ENCODE data around the gene LIX1L. TPM values are rescaled to one million over a fixed set of nuclear protein-coding genes. Genes with fewer than 3 reads are reported as not detected.

The LIX1L gene
- total RNA-seq, 2 experiments from 2014 or later, result 11.6 to 26.3 TPM

DNA sequence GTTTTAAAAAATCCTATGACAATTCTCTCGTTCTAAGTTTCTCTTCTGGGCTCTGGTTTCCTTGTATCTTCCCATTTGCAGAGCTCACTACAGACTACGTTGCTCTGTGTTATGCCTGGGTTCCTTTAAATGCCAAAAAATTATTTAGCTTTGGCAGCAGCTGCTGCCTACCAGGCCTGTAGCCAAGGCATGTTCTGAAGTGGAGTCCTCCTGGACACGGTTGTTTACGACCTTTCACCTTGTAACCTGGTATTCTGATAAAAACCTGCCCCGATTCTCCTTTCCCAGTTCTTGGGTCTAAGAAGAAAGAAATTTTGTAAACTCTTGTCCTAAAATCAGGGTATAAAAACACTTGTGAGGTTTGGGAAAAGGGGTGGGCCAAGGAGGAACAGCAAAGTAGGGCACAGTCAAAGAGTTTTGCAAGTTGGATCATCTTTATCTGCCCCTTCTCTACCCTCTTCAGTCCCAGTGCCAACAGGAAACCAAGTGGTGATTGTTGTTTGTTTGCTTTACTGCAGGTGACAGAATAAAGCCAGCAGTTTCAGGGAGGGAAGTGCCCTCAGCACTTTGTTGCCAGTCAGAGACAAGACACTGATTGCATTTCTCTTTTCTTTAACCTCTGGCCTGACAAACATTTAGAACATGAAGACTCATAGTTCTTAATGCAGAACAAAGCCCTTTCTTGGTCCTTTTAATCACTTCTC is 41.7 kb upstream of the LIX1L start:
- POLR2A ChIA-PET, result interaction anchor here (0.5 to 0.6 kb wide), 2 partner anchors 29 to 72 kb away, joined by 3 to 5 read pairs; no protein-coding TSS in a partner anchor
- Histone ChIP-seq H3K4me2 (ENCODE audit: low read length) (peak overlapping the region; percentile 28; the same call in 1 of the 2 replicates), H3K4me3 (ENCODE audit: low read depth, low read length, poor library complexity, severe bottlenecking) (no peak overlapping the region), H3K4me1 (ENCODE audit: insufficient read depth, low read length, poor library complexity, severe bottlenecking) (peaks cover 39% of the 10 kb centered on the region), H3K36me3 (ENCODE audit: insufficient read depth, low read length) (peaks cover 15% of the 10 kb centered on the region), H4K20me1 (ENCODE audit: insufficient read depth, low read length) (no peaks in the 10 kb centered on the region), H3K27ac (ENCODE audit: low read depth, low read length, poor library complexity, severe bottlenecking) (peak overlapping the region; percentile 41), H3K9me3 (ENCODE audit: low read length) (no peaks in the 10 kb centered on the region), H3K79me2 (ENCODE audit: insufficient read depth, low read depth, low read length) (peaks cover 31% of the 10 kb centered on the region; the same call in 1 of the 2 replicates), H2AFZ (ENCODE audit: low read length) (peak overlapping the region; percentile 79; the same call in 1 of the 2 replicates), H3K9me2 (ENCODE audit: insufficient read depth, low read length) (no peaks in the 10 kb centered on the region)
- CTCF ChIA-PET (ENCODE audit: unreplicated experiment), result no interaction called here
- BruUV-seq (replicated peaks), result no TSS peak
- DNase-seq (ENCODE audit: low spot score), result peak; percentile 46
- no peak for TF ChIP-seq EZH2phosphoT487 (IDR thresholded peaks at IDR 0.05; ENCODE audit: borderline replicate concordance, low read depth, low read length)
- TF ChIP-seq, protein P1, sequence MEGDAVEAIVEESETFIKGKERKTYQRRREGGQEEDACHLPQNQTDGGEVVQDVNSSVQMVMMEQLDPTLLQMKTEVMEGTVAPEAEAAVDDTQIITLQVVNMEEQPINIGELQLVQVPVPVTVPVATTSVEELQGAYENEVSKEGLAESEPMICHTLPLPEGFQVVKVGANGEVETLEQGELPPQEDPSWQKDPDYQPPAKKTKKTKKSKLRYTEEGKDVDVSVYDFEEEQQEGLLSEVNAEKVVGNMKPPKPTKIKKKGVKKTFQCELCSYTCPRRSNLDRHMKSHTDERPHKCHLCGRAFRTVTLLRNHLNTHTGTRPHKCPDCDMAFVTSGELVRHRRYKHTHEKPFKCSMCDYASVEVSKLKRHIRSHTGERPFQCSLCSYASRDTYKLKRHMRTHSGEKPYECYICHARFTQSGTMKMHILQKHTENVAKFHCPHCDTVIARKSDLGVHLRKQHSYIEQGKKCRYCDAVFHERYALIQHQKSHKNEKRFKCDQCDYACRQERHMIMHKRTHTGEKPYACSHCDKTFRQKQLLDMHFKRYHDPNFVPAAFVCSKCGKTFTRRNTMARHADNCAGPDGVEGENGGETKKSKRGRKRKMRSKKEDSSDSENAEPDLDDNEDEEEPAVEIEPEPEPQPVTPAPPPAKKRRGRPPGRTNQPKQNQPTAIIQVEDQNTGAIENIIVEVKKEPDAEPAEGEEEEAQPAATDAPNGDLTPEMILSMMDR (conservative IDR thresholded peaks at IDR 0.05; ENCODE audit: low read length), result no peak
- intact Hi-C loops (cut with micrococcal nuclease; ENCODE audit: unreplicated experiment), result loop anchor here (5.0 kb wide), 1 partner anchor 72 kb away; the partner anchor contains the start of gene RBM8A

DNA sequence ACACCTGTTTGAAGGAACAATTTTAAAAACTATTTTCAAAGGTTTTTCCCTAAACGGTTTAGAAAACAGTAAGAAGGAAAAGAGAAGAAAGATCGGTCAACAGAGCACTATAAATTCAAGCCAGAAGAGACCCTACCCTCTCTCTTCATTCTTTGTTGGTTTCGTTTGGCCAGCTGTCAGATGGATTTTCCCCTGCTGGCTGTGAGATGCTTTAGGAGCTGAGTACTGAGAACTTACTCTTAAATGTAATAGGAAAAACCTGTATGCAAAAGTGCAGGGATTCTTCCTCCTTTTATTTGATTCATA is 39.9 kb upstream of the LIX1L start:
- Histone ChIP-seq H3K9me2 (ENCODE audit: insufficient read depth, low read length) (no peaks in the 10 kb centered on the region), H3K9me3 (ENCODE audit: low read length) (no peaks in the 10 kb centered on the region), H2AFZ (ENCODE audit: low read length) (peak overlapping the region; percentile 67; the same call in 1 of the 2 replicates), H3K36me3 (ENCODE audit: insufficient read depth, low read length) (peaks cover 33% of the 10 kb centered on the region), H3K4me1 (ENCODE audit: insufficient read depth, low read length, poor library complexity, severe bottlenecking) (peaks cover 50% of the 10 kb centered on the region), H3K27ac (ENCODE audit: low read depth, low read length, poor library complexity, severe bottlenecking) (peak overlapping the region; percentile 81), H3K79me2 (ENCODE audit: insufficient read depth, low read depth, low read length) (peaks cover 32% of the 10 kb centered on the region; the same call in 1 of the 2 replicates), H3K4me2 (ENCODE audit: low read length) (peak overlapping the region; percentile 97), H4K20me1 (ENCODE audit: insufficient read depth, low read length) (no peaks in the 10 kb centered on the region), H3K4me3 (ENCODE audit: low read depth, low read length, poor library complexity, severe bottlenecking) (peak overlapping the region; percentile 81)
- CTCF ChIA-PET (ENCODE audit: unreplicated experiment), result interaction anchor here (1.0 to 2.6 kb wide), 2 partner anchors 19 to 33 kb away, joined by 3 to 10 read pairs; partner anchors contain the start of genes ANKRD34A and POLR3GL
- intact Hi-C loops (cut with micrococcal nuclease; ENCODE audit: unreplicated experiment), result loop anchor here (2.0 to 5.0 kb wide), 2 partner anchors 39 to 70 kb away; partner anchors contain the start of gene RBM8A
- no peak for TF ChIP-seq EZH2phosphoT487 (IDR thresholded peaks at IDR 0.05; ENCODE audit: borderline replicate concordance, low read depth, low read length)
- TF ChIP-seq, protein P1 (conservative IDR thresholded peaks at IDR 0.05; ENCODE audit: low read length), result 0 out of 2 replicates have a peak, but pooled peaks have one; percentile 22
- POLR2A ChIA-PET, result interaction anchor here (0.5 to 8.3 kb wide), 8 partner anchors 9 to 139 kb away, joined by 3 to 67 read pairs (median 4); partner anchors contain the start of genes ANKRD34A, LIX1L, PIAS3 and POLR3GL
- no TSS peak for BruUV-seq (replicated peaks)
- no peak for DNase-seq (ENCODE audit: low spot score)

Measured in OCI-LY7 (cell line).